HepG2 (cell line): Measurements from ENCODE around the gene POTEE.
"Not testable (repeated sequence)": the region's sequence is repeated elsewhere in the genome, so short reads cannot be mapped to it uniquely, and the experiment has no call there.

ENCODE experiments used
- MYC ChIP-seq: sonication (generic); formaldehyde crosslinking; IDR thresholded peaks from 2 replicates; pipeline ENCODE4 v1.9.0; 2021; ENCODE audit warnings: missing genetic modification reagents, borderline replicate concordance
- POLR2AphosphoS5 ChIP-seq: IDR thresholded peaks from 2 replicates; pipeline ENCODE4 v1.6.1; 2012; ENCODE audit warnings: low read depth, low read length
- ZFP41 ChIP-seq: sonication (generic); formaldehyde crosslinking; IDR thresholded peaks from 2 replicates; pipeline ENCODE4 v1.4.0; 2020; ENCODE audit warnings: mild to moderate bottlenecking, missing genetic modification reagents, borderline replicate concordance
- ZNF121 ChIP-seq: sonication (generic); formaldehyde crosslinking; IDR thresholded peaks from 2 replicates; pipeline ENCODE4 v1.5.0; 2020; ENCODE audit warnings: mild to moderate bottlenecking, missing genetic modification reagents
- ZNF124 ChIP-seq: sonication (generic); formaldehyde crosslinking; IDR thresholded peaks from 2 replicates; pipeline ENCODE4 v1.4.0; 2020; ENCODE audit warnings: missing genetic modification reagents
- ZNF704 ChIP-seq: sonication (generic); formaldehyde crosslinking; IDR thresholded peaks from 2 replicates; pipeline ENCODE4 v1.8.1; 2023; ENCODE audit warnings: mild to moderate bottlenecking, inconsistent platforms, moderate library complexity, missing genetic modification reagents, borderline replicate concordance

DNA sequence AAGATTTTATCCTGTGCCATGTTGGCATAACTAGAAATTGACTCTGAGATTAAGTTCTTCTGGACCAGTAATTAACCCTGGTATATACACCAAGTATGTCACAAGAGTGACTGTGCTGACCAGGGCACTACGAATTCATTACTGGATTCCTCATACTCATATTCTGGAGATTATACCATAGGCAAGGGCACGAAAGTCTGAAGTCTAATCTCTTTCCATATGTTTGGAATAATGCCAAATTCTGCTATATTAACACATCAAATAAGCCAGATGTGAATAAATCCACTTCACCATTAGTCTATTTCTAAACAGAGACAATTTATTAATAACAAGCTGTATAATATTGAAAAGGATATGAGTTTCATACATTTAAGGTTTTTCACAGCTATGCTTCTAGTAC is 13.2 kb upstream of the POTEE start:
- not testable (repeated sequence) for TF ChIP-seq POLR2AphosphoS5; ZNF124 (CRISPR knock-in tag); ZFP41; ZNF121 (CRISPR knock-in tag); ZNF704 (CRISPR knock-in tag); MYC (CRISPR knock-in tag)
